ENCODE results near the gene ASB1. TPM values are rescaled to one million over a fixed set of nuclear protein-coding genes. Genes with fewer than 3 reads are reported as not detected.

Gene ASB1
- total RNA-seq, 3 donors from 2014 or later: 23.5 to 41.7 (median 24.6) TPM

DNA sequence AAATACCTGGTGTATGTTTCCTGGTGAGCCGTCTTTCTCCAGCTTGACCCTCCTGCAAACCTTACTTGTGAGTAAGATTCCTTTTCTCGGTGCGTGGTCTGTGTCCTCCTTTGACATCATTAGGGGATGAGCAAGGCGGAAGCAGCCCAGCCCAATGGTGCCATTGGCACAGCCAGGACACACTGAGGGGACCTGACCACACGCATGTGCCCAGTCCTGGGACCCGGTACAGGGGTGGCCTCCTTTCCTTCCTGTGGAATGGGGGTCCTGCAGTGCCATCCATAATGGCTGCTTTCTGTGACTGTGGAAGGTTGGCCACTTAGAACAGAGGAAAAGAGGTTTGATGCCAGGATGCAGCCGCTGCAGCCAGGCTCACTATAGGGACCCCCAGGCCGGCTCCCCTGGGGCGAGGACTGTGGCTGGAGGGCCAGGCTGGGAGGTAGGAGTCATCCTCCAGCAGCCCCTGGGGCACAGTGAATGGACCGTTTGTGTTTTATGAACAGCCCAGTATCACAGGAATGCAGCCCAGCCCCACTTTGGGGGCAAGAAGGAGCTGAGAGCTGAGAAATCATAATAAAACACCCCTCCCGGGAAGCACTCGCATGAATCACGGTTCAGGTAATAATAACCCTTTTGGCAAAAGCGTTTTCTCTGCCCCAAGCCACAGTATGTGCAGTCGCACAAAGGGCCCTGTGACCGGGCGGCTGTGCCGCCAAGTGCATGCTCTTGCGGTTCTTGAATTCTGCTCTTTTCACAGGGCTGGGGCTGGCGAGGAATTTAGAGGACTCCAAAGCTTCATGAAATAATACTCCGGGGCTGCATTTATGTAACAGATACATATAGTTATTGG, 73.2 kb downstream of the ASB1 start:
- Histone ChIP-seq H3K4me3 (no peak overlapping the region), H3K4me1 (ENCODE audit: low read depth) (no peaks in the 10 kb centered on the region), H3K36me3 (ENCODE audit: low read depth) (no peaks in the 10 kb centered on the region), H3K9me3 (no peaks in the 10 kb centered on the region)
- intact Hi-C loops (cut with DNase I, micrococcal nuclease): no loop called here
- ATAC-seq (no peak), DNase-seq (no peak)
- TF ChIP-seq, protein P1, sequence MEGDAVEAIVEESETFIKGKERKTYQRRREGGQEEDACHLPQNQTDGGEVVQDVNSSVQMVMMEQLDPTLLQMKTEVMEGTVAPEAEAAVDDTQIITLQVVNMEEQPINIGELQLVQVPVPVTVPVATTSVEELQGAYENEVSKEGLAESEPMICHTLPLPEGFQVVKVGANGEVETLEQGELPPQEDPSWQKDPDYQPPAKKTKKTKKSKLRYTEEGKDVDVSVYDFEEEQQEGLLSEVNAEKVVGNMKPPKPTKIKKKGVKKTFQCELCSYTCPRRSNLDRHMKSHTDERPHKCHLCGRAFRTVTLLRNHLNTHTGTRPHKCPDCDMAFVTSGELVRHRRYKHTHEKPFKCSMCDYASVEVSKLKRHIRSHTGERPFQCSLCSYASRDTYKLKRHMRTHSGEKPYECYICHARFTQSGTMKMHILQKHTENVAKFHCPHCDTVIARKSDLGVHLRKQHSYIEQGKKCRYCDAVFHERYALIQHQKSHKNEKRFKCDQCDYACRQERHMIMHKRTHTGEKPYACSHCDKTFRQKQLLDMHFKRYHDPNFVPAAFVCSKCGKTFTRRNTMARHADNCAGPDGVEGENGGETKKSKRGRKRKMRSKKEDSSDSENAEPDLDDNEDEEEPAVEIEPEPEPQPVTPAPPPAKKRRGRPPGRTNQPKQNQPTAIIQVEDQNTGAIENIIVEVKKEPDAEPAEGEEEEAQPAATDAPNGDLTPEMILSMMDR (IDR thresholded peaks at IDR 0.05): no peak

DNA sequence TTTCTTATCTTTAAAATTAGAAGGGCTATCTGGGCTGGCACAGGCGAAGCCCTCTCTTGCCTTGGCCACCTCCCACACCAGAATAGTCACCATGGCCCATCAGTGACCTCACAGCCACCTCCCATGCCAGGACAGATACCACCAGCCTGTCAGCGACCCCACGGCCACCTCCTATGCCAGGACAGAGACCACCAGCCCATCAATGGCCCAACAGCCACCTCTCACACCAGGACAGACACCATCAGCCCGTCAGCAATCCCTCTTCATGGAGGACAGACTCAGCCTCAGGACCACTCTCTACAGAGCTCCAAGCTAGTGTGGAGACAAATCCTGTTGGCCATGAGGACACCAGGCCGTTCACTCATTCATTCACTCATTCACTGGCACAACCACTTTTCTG, 74.6 kb downstream of the ASB1 start:
- Histone ChIP-seq H3K36me3 (ENCODE audit: low read depth) (no peaks in the 10 kb centered on the region), H3K9me3 (no peaks in the 10 kb centered on the region), H3K4me3 (no peak overlapping the region), H3K4me1 (ENCODE audit: low read depth) (no peaks in the 10 kb centered on the region)
- DNase-seq (no peak), ATAC-seq (no peak)
- intact Hi-C loops (cut with DNase I, micrococcal nuclease): no loop called here
- TF ChIP-seq, protein P1 (IDR thresholded peaks at IDR 0.05): no peak

Other genes starting within 250 kb of the ASB1 start
- 10 to 100 TPM; 33.2 to 55.7 (median 39.9) TPM for gene ILKAP, start 223.2 kb upstream of the ASB1 start, total RNA-seq
- gene HES6, start 186.9 kb upstream of the ASB1 start, total RNA-seq: 10 to 100 TPM; 21.9 to 63.5 (median 25.7) TPM
- 10 to 100 TPM; 22.6 to 26.8 (median 22.6) TPM for gene PER2, start 138.3 kb upstream of the ASB1 start, total RNA-seq
- 10 to 100 TPM; 13.3 to 37.5 (median 16.3) TPM for gene TRAF3IP1, start 106.4 kb upstream of the ASB1 start, total RNA-seq

Data from mucosa of descending colon (tissue), 3 donors.